C4-2B (cell line): ENCODE data around the gene PLCH2.
"Not testable (repeated sequence)": the region's sequence is repeated elsewhere in the genome, so short reads cannot be mapped to it uniquely, and the experiment has no call there.

Experiments
- H3K27ac ChIP-seq: fragments of 450-650 bp; 2 replicates; pipeline ENCODE4 v1.5.1; 2017
- CTCF ChIP-seq: fragments of 450-650 bp; conservative IDR thresholded peaks from 2 replicates; pipeline ENCODE4 v1.5.1; 2017; ENCODE audit warnings: mild to moderate bottlenecking
- ZFX ChIP-seq: fragments of 450-650 bp; IDR thresholded peaks from 2 replicates; pipeline ENCODE4 v1.6.1; 2017

Gene PLCH2

DNA sequence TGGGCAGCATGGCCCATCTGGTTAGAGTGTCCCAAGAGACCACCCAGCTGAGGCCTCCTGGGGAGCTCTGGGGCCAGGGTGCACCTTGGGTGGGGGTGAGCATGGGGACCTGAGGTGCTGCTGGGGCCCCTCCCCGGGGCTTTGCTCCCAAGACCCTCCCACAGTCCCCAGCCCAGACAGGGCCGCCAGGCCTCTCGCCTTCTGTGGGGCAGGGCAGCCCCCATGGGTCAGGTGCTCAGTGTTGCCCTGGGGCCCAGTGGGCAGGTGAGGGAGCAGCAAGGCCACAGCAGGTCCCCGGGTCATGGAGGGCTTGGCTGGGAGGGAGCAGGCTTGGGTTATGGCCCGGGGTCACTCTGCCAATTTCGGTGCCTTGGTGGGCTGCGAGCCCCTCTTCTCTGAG, 39.2 kb upstream of the PLCH2 start:
- TF ChIP-seq CTCF (no peak), ZFX (no peak)
- H3K27ac ChIP-seq = peak overlapping the region; percentile 91

DNA sequence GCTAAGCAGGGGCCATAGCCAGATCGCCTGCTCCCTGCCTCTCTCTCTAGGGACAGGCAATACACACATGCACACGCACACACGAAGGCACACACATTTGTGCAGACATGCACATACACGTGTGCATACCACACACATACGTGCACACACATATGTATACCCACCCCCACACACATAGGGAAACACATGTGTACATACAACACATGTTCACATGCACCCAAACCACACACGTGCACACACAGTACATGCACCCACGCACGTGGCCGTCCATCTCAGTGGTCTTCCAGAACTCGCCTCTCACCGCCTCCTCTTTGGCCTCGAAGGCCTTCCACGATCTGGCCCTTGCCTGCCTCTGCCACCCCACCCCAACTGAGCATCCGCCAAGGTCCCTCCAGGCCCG, 38.5 kb upstream of the PLCH2 start:
- TF ChIP-seq CTCF = no peak
- TF ChIP-seq ZFX = no peak
- peak overlapping the region; percentile 91 for H3K27ac ChIP-seq

- peak overlapping the region; percentile 91 for H3K27ac ChIP-seq
- peak; percentile 52; the same call in 1 of the 2 replicates for TF ChIP-seq ZFX
- no peak for TF ChIP-seq CTCF
Observed at GRCh38 chr1:2438038-2438437, 38.1 kb upstream of the PLCH2 start.

GRCh38 chr1:2438641-2439040, 37.4 kb upstream of the PLCH2 start:
- no peak for TF ChIP-seq ZFX
- TF ChIP-seq CTCF = no peak

GRCh38 chr1:2439369-2439768, 36.7 kb upstream of the PLCH2 start:
- H3K27ac ChIP-seq = peak overlapping the region; percentile 91

More at GRCh38 chr1:2438641-2439040, 37.4 kb upstream of the PLCH2 start:
- peak overlapping the region; percentile 91 for H3K27ac ChIP-seq

DNA sequence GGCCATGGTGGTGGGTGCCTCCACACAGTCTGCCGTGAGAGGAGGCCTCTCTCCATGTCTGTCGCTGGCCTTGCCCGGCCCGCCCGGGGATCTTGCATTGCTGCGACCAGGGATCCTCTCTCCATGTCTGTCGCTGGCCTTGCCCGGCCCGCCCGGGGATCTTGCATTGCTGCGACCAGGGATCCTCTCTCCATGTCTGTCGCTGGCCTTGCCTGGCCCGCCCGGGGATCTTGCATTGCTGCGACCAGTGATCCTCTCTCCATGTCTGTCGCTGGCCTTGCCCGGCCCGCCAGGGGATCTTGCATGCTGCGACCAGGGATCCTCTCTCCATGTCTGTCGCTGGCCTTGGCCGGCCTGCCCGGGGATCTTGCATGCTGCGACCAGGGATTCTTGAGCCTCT, 35.7 kb upstream of the PLCH2 start:
- H3K27ac ChIP-seq = not testable (repeated sequence)

More at GRCh38 chr1:2439369-2439768, 36.7 kb upstream of the PLCH2 start:
- no peak for TF ChIP-seq CTCF
- no peak for TF ChIP-seq ZFX

DNA sequence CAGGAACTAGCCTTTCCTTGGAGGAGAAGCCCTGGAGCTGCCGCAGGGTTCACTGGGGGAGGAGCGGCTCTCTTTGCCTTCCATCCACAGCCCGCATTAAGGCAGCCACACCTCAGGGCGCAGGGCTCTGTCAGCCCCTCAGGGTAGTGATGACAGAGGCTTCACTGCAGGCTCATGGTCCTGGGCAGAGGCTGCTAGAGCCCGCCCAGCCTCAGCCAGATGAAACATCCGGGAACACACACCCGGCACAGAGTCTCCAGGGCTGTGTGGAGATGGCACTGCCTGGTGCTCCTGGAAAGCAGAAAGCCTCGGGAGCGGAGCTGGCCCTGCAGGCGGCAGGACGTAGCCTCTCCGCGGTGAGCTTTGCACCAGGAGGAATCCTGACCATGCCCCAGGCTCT, 34.3 kb upstream of the PLCH2 start:
- no peak for TF ChIP-seq CTCF
- TF ChIP-seq ZFX = no peak

DNA sequence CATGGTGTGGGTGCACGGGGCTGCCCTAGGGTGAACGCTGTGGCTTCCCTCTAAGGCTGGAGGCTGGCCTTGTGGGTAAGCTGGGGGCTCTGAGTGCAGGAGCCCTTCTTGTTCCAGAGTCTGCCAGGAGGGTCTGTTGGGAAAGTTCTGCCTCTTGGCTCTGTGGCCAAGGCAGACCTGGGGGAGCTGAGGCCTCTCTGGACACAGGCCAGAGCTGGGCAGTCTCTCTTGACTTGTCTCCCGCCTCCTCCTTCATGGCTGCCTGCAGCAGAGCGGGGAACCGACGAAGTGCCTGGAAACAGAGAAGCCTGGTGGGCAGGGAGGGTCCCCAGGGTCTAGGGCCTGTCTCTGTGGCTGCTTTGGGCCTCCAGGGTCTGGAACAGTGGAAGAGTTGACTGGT, 33.4 kb upstream of the PLCH2 start:
- TF ChIP-seq ZFX = no peak
- no peak overlapping the region for H3K27ac ChIP-seq

More for the DNA sequence above, 34.3 kb upstream of the PLCH2 start:
- H3K27ac ChIP-seq = 0 out of 2 replicates have a peak overlapping the region, but pooled peaks have one; percentile 1
